NCI-H446 (cell line): Measurements from ENCODE around the gene STX16.
"Not testable (repeated sequence)": the region's sequence is repeated elsewhere in the genome, so short reads cannot be mapped to it uniquely, and the experiment has no call there.

Source experiments
- DNase-seq, 2 experiments: peaks; one replicate each; lab custom pipeline; 2025; lab: John Stamatoyannopoulos, UW

STX16 gene

GRCh38 chr20:58722877-58723627, 72.0 kb downstream of the STX16 start:
- DNase-seq, result no peak

GRCh38 chr20:58723628-58723984, 72.5 kb downstream of the STX16 start:
- DNase-seq, result no peak

DNA sequence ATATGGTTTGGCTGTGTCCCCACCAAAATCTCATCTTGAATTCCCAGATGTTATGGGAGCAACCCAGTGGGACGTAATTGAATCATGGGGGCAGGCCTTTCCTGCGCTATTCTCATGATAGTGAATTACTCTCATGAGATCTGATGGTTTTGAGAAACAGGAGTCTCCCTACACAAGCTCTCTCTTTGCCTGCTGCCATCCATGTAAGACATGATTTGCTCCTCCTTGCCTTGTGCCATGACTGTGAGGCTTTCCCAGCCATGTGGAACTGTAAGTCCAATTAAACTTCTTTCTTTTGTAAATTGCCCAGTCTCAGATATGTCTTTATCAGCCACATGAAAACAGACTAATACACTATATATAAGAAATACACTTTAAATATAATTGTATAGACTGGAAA, 75.1 kb downstream of the STX16 start:
- DNase-seq, result not testable (repeated sequence)
